A673 (cell line): ENCODE data around the gene PTN. TPM values are rescaled to one million over a fixed set of nuclear protein-coding genes. Genes with fewer than 3 reads are reported as not detected.
"Not testable (repeated sequence)": the region's sequence is repeated elsewhere in the genome, so short reads cannot be mapped to it uniquely, and the experiment has no call there.

ENCODE experiments used
- BruUV-seq: library from RNA; stranded (reverse); fragments of 400-500 nt; replicated peaks from 2 replicates; lab custom pipeline; 2021; lab: Mats Ljungman, UMichigan
- CTCF ChIA-PET: fragments of 300-600 bp; sonication (Branson Sonifier 250); formaldehyde crosslinking; loops from one replicate; lab custom pipeline; 2022; ENCODE audit warnings: antibody characterized with exemption; lab: Charles Lee
- POLR2A ChIA-PET: fragments of 300-600 bp; sonication (Branson Sonifier 250); formaldehyde crosslinking; loops from one replicate; lab custom pipeline; 2022; ENCODE audit warnings: antibody characterized with exemption; ENCODE audit not compliant: low non-redundant PET; lab: Charles Lee
- DNase-seq: peaks from one replicate; pipeline ENCODE4 v3.0.0-alpha.2; 2015; ENCODE audit warnings: low spot score
- H3K27ac ChIP-seq: fragments of 200-600 bp; sonication (generic); 2 replicates; pipeline ENCODE4 v1.5.1; 2016; ENCODE audit warnings: mixed run types, low read depth, mild to moderate bottlenecking, mixed read lengths, antibody characterized with exemption, low read length; ENCODE audit not compliant: poor library complexity, severe bottlenecking
- H3K27me3 ChIP-seq: fragments of 200-600 bp; sonication (generic); replicated peaks from 2 replicates; pipeline ENCODE4 v1.6.1; 2017; ENCODE audit warnings: mixed run types, low read depth, mild to moderate bottlenecking, mixed read lengths, antibody characterized with exemption, low read length; ENCODE audit not compliant: insufficient read depth, poor library complexity
- H3K36me3 ChIP-seq: fragments of 200-600 bp; sonication (generic); 2 replicates; pipeline ENCODE4 v1.6.1; 2016; ENCODE audit warnings: mixed run types, mild to moderate bottlenecking, mixed read lengths, antibody characterized with exemption, low read length; ENCODE audit not compliant: insufficient read depth, poor library complexity, severe bottlenecking
- H3K4me1 ChIP-seq: fragments of 200-600 bp; sonication (generic); 2 replicates; pipeline ENCODE4 v1.6.1; 2017; ENCODE audit warnings: mixed run types, mild to moderate bottlenecking, mixed read lengths, antibody characterized with exemption, low read length; ENCODE audit not compliant: insufficient read depth, poor library complexity, severe bottlenecking
- H3K4me3 ChIP-seq: fragments of 200-600 bp; sonication (generic); 2 replicates; pipeline ENCODE4 v1.5.1; 2016; ENCODE audit warnings: low read depth, mixed run types, mild to moderate bottlenecking, mixed read lengths, low read length; ENCODE audit not compliant: poor library complexity, severe bottlenecking
- H3K9me3 ChIP-seq: fragments of 200-600 bp; sonication (generic); 2 replicates; pipeline ENCODE4 v1.6.1; 2016; ENCODE audit warnings: mixed run types, low read depth, mild to moderate bottlenecking, mixed read lengths, antibody characterized with exemption, low read length; ENCODE audit not compliant: poor library complexity, severe bottlenecking
- CTCF ChIP-seq: fragments of 300-800, 200-600 bp; sonication (generic); conservative IDR thresholded peaks from 2 replicates; pipeline ENCODE4 v1.5.1; 2017; ENCODE audit warnings: low read depth, mild to moderate bottlenecking, antibody characterized with exemption, low read length, moderate library complexity, mixed read lengths
- EZH2 ChIP-seq: fragments of 200-600 bp; sonication (generic); IDR thresholded peaks from 2 replicates; pipeline ENCODE4 v1.6.1; 2017; ENCODE audit warnings: borderline replicate concordance, low read depth, mild to moderate bottlenecking, mixed read lengths, antibody characterized with exemption, low read length; ENCODE audit not compliant: poor library complexity, severe bottlenecking
- intact Hi-C: fragments of 100-400 bp; cut with micrococcal nuclease; formaldehyde crosslinking; loops from one replicate; pipeline ENCODE4 v1.10.0; 2022; ENCODE audit not compliant: unreplicated experiment
- total RNA-seq: library from RNA; stranded (reverse); gene quantifications from 2 replicates; pipeline ENCODE4 v1.2.3, GENCODE V29; 2021

The PTN gene
- total RNA-seq, 1 experiment from 2014 or later = 0.41 TPM

GRCh38 chr7:137241655-137242360, 101.7 kb downstream of the PTN start:
- no peak for DNase-seq
- intact Hi-C loops = no loop called here
- POLR2A ChIA-PET = no interaction called here
- no peak for TF ChIP-seq EZH2
- TF ChIP-seq CTCF = no peak
- no peaks in the 10 kb centered on the region for H3K9me3 ChIP-seq
- H3K36me3 ChIP-seq = no peaks in the 10 kb centered on the region
- BruUV-seq = no TSS peak
- no peaks in the 10 kb centered on the region for H3K27me3 ChIP-seq
- no peaks in the 10 kb centered on the region for H3K4me1 ChIP-seq
- CTCF ChIA-PET = no interaction called here
- H3K4me3 ChIP-seq = no peak overlapping the region
- no peak overlapping the region for H3K27ac ChIP-seq

GRCh38 chr7:137239186-137239585, 104.3 kb downstream of the PTN start:
- H3K27me3 ChIP-seq, POLR2A ChIA-PET, H3K4me1 ChIP-seq, H3K4me3 ChIP-seq, intact Hi-C loops, H3K9me3 ChIP-seq, BruUV-seq, CTCF ChIA-PET, H3K27ac ChIP-seq, DNase-seq, H3K36me3 ChIP-seq: not testable (repeated sequence)

- no peaks in the 10 kb centered on the region for H3K36me3 ChIP-seq
- no TSS peak for BruUV-seq
- no peak for TF ChIP-seq CTCF
- TF ChIP-seq EZH2 = no peak
- POLR2A ChIA-PET = no interaction called here
- no peaks in the 10 kb centered on the region for H3K4me1 ChIP-seq
- CTCF ChIA-PET = no interaction called here
- no peak for DNase-seq
- intact Hi-C loops = no loop called here
- no peak overlapping the region for H3K4me3 ChIP-seq
- H3K9me3 ChIP-seq = no peaks in the 10 kb centered on the region
- H3K27me3 ChIP-seq = no peaks in the 10 kb centered on the region
- no peak overlapping the region for H3K27ac ChIP-seq
Measured at GRCh38 chr7:137235434-137235833, 108.1 kb downstream of the PTN start.

- BruUV-seq = no TSS peak
- no peaks in the 10 kb centered on the region for H3K36me3 ChIP-seq
- no peaks in the 10 kb centered on the region for H3K27me3 ChIP-seq
Measured at GRCh38 chr7:137231167-137231566, 112.4 kb downstream of the PTN start.

More at GRCh38 chr7:137231167-137231566, 112.4 kb downstream of the PTN start:
- ChIA-PET CTCF (no interaction called here), POLR2A (no interaction called here)
- H3K9me3 ChIP-seq = no peaks in the 10 kb centered on the region
- H3K27ac ChIP-seq = no peak overlapping the region
- DNase-seq = no peak
- no peaks in the 10 kb centered on the region for H3K4me1 ChIP-seq
- intact Hi-C loops = no loop called here
- TF ChIP-seq EZH2 = no peak
- no peak for TF ChIP-seq CTCF
- H3K4me3 ChIP-seq = no peak overlapping the region
